Right lobe of liver (tissue), 6 donors: ENCODE data around the gene LAMB3. TPM values are rescaled to one million over a fixed set of nuclear protein-coding genes. Genes with fewer than 3 reads are reported as not detected.

Source experiments
- ATAC-seq, 4 donors: fragments of 200-7000 bp; cut with Tn5 transposase; one replicate each; pipeline ENCODE4 v1.9.1; 2020; ENCODE audit warnings: mild to moderate bottlenecking in 4 of 4, moderate library complexity in 4 of 4
- DNase-seq, 3 donors: peaks; one replicate each; pipeline ENCODE4 v3.0.0-alpha.2; 2020
- H3K27ac ChIP-seq, 3 donors: fragments of 200-600 bp; one replicate each; pipeline ENCODE4 v1.8.0; 2022
- H3K27me3 ChIP-seq, 2 donors: fragments of 200-600 bp; one replicate each; pipeline ENCODE4 v1.8.0; 2022
- H3K36me3 ChIP-seq, 4 donors: fragments of 200-600 bp; sonication (generic) in 1 of 4; one replicate each; pipeline versions ENCODE4 v1.5.1 to v1.8.0; 2017 to 2022; ENCODE audit warnings: control low read depth in 1 of 4
- H3K4me1 ChIP-seq, 4 donors: fragments of 200-600 bp; sonication (generic) in 1 of 4; one replicate each; pipeline versions ENCODE4 v1.5.1 to v1.8.0; 2017 to 2022; ENCODE audit warnings: control low read depth in 1 of 4
- H3K4me3 ChIP-seq, 3 donors: fragments of 200-600 bp; one replicate each; pipeline ENCODE4 v1.8.0; 2022
- H3K9me3 ChIP-seq, 4 donors: fragments of 200-600 bp; sonication (generic) in 1 of 4; one replicate each; pipeline versions ENCODE4 v1.5.1 to v1.8.0; 2017 to 2022; ENCODE audit warnings: control low read depth in 1 of 4
- CTCF ChIP-seq, 4 donors: fragments of 200-600 bp in 3 of 4; fragments of 450-650 bp in 1 of 4; IDR thresholded peaks; one replicate each; pipeline versions ENCODE4 v1.5.1 to v1.8.0; 2016 to 2022; ENCODE audit warnings: antibody characterized with exemption in 4 of 4, mild to moderate bottlenecking in 2 of 4
- POLR2A ChIP-seq: fragments of 450-650 bp; IDR thresholded peaks from one replicate; pipeline ENCODE4 v1.6.1; 2017; ENCODE audit warnings: antibody characterized with exemption, mild to moderate bottlenecking
- WGBS: methylation state at CpG from one replicate; pipeline ENCODE4 v1.1.6; 2018; ENCODE audit warnings: low coverage, low lambda C conversion rate; ENCODE audit not compliant: insufficient coverage; ENCODE audit errors: missing lambda C conversion rate; 5-methylcytosine and 5-hydroxymethylcytosine counted together
- intact Hi-C, 2 donors: fragments of 100-400 bp; cut with DNase I; formaldehyde crosslinking; loops; one replicate each; pipeline versions ENCODE4 v1.11.2 to v1.14.1; 2022
- total RNA-seq, 6 experiments: library from RNA; depleted of rRNA in 2 of 6; stranded (reverse); fragments of >200 nt in 2 of 6; fragmentation: NEBNext Ultra II Directional in 3 of 6; extraction: Animal tissue kit (Norgen Biotek cat#: 25700) in 3 of 6; gene quantifications; one replicate each; pipeline versions ENCODE4 v1.1.0 to v1.2.4, GENCODE V29; 2016 to 2023
- donor health status: DM: no; HTN: yes; CAD: no.
- donor health status: DM: no; HTN: no; CAD: no.
- donor health status: DM: no; HTN: no; CAD: no.
- donor health status: DM: no; HTN: yes; CAD: no.
- donor health status: DM: no; HTN: yes; CAD: no.

LAMB3 gene
- total RNA-seq, 6 experiments from 2014 or later, result 5.0 to 14.6 (median 8.4) TPM

GRCh38 chr1:209616366-209617046, 35.7 kb downstream of the LAMB3 start:
- Histone ChIP-seq H3K4me1 (peaks cover 0 to 10% (median 0%) of the 10 kb centered on the region in 4 donors), H3K4me3 (no peak overlapping the region), H3K27me3 (no peaks in the 10 kb centered on the region), H3K27ac (no peak overlapping the region), H3K36me3 (peaks cover 0 to 8% (median 0%) of the 10 kb centered on the region in 4 donors), H3K9me3 (no peaks in the 10 kb centered on the region)
- WGBS, result 82% methylated on average over 3 of the region's 5 CpGs
- no peak for ATAC-seq
- intact Hi-C loops, result no loop called here
- DNase-seq, result no peak
- TF ChIP-seq POLR2A (no peak), CTCF (IDR thresholded peaks at IDR 0.05) (no peak)

GRCh38 chr1:209614906-209615305, 37.3 kb downstream of the LAMB3 start:
- H3K9me3 ChIP-seq, result no peaks in the 10 kb centered on the region
- no CpG with 5 or more reads among the region's 5 CpGs for WGBS
- no peak overlapping the region for H3K4me3 ChIP-seq
- no peaks in the 10 kb centered on the region for H3K27me3 ChIP-seq
- H3K27ac ChIP-seq, result no peak overlapping the region
- H3K36me3 ChIP-seq, result peaks cover 0 to 8% (median 0%) of the 10 kb centered on the region in 4 donors
- DNase-seq (no peak), ATAC-seq (no peak)
- TF ChIP-seq POLR2A, result no peak
- TF ChIP-seq CTCF (IDR thresholded peaks at IDR 0.05), result no peak
- no peaks in the 10 kb centered on the region for H3K4me1 ChIP-seq
- intact Hi-C loops, result no loop called here

GRCh38 chr1:209614151-209614420, 38.1 kb downstream of the LAMB3 start:
- no peak for DNase-seq
- no CpG with 5 or more reads among the region's 5 CpGs for WGBS
- no peaks in the 10 kb centered on the region for H3K9me3 ChIP-seq
- no peak for TF ChIP-seq POLR2A
- no peak for TF ChIP-seq CTCF (IDR thresholded peaks at IDR 0.05)
- H3K4me1 ChIP-seq, result no peaks in the 10 kb centered on the region
- peaks cover 0 to 8% (median 0%) of the 10 kb centered on the region in 4 donors for H3K36me3 ChIP-seq
- H3K27ac ChIP-seq, result no peak overlapping the region
- no peak overlapping the region for H3K4me3 ChIP-seq
- no peak for ATAC-seq
- H3K27me3 ChIP-seq, result no peaks in the 10 kb centered on the region
- intact Hi-C loops, result no loop called here

GRCh38 chr1:209613400-209614150, 38.6 kb downstream of the LAMB3 start:
- DNase-seq, result no peak
- H3K9me3 ChIP-seq, result no peaks in the 10 kb centered on the region
- H3K27me3 ChIP-seq, result no peaks in the 10 kb centered on the region
- no peaks in the 10 kb centered on the region for H3K4me1 ChIP-seq
- peaks cover 0 to 8% (median 0%) of the 10 kb centered on the region in 4 donors for H3K36me3 ChIP-seq
- H3K27ac ChIP-seq, result no peak overlapping the region
- no peak overlapping the region for H3K4me3 ChIP-seq
- intact Hi-C loops, result no loop called here
- TF ChIP-seq CTCF (IDR thresholded peaks at IDR 0.05) (no peak), POLR2A (no peak)
- ATAC-seq, result no peak
- 88% methylated on average over 1 of the region's 4 CpGs for WGBS
